ENCODE results near the gene MEIS2. TPM values are rescaled to one million over a fixed set of nuclear protein-coding genes. Genes with fewer than 3 reads are reported as not detected.

The MEIS2 gene
- total RNA-seq, 1 donor from 2014 or later: 76.9 TPM

DNA sequence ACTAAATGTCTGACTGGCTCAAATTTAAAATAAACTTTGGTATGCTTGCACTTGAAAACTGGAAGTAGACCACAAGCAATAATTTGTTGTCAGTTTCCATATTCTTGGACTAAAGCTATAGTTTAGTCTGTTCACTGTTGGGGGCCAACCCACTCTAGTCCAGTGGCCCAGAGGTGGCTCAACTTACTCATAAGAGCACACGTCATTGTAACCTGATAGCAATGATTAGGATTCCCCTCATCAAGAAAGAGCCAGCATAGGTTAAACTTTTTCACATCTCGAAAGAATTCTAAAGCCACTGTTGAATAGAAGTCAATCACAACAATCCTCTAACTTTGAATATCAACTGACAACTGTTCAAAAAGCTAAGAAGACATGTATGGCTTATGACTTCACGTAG lies 147.0 kb downstream of the MEIS2 start:
- H3K4me1 ChIP-seq: no peaks in the 10 kb centered on the region
- TF ChIP-seq CTCF (IDR thresholded peaks at IDR 0.05) (no peak), POLR2A (IDR thresholded peaks at IDR 0.05) (no peak)
- DNase-seq (ENCODE audit: extremely low spot score in 2 of 2): no peak
- H3K4me3 ChIP-seq: no peak overlapping the region
- H3K27me3 ChIP-seq: no peaks in the 10 kb centered on the region
- intact Hi-C loops (cut with DNase I): no loop called here
- no peak overlapping the region for H3K27ac ChIP-seq
- H3K9me3 ChIP-seq: no peaks in the 10 kb centered on the region
- H3K36me3 ChIP-seq: no peaks in the 10 kb centered on the region

DNA sequence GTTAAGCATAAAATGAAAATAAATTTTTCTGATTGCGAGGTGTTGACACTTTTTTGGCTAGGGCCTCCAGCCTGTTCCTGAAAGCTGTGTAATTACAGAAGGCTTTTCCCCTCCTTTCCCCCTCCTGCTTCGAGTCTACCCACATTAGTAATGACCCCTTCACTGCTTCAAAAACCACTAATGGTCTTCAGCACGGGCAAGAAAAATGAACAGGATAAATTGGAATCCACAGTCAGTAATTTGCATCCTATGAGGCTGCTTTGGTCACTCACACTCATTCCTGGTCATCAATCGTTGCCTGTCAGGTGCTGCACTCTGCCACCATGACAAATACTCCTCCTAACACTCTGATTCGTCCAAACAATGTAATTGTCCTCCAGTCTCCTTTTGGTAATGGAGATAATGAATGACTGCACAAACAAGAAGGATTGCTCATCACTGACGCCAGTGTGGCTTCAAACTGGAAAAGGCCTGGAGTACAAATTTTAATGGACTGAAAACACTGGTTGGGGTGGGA lies 148.6 kb downstream of the MEIS2 start:
- DNase-seq (ENCODE audit: extremely low spot score in 2 of 2): no peak
- Histone ChIP-seq H3K4me3 (no peak overlapping the region), H3K27me3 (no peaks in the 10 kb centered on the region), H3K4me1 (no peaks in the 10 kb centered on the region), H3K36me3 (no peaks in the 10 kb centered on the region), H3K9me3 (no peaks in the 10 kb centered on the region), H3K27ac (no peak overlapping the region)
- intact Hi-C loops (cut with DNase I): no loop called here
- peak in 1 of 2 donors; percentile 33 for TF ChIP-seq POLR2AphosphoS5 (IDR thresholded peaks at IDR 0.05; ENCODE audit: insufficient read depth in 1 of 2, low read depth in 1 of 2)
- no peak for TF ChIP-seq POLR2A (IDR thresholded peaks at IDR 0.05)
- TF ChIP-seq CTCF (IDR thresholded peaks at IDR 0.05): no peak

GRCh38 chr15:36950371-36950770 lies 150.0 kb downstream of the MEIS2 start:
- no peaks in the 10 kb centered on the region for H3K27me3 ChIP-seq
- no peaks in the 10 kb centered on the region for H3K9me3 ChIP-seq
- no peaks in the 10 kb centered on the region for H3K4me1 ChIP-seq
- H3K27ac ChIP-seq: no peak overlapping the region
- no peaks in the 10 kb centered on the region for H3K36me3 ChIP-seq
- intact Hi-C loops (cut with DNase I): no loop called here
- TF ChIP-seq POLR2AphosphoS5 (IDR thresholded peaks at IDR 0.05; ENCODE audit: insufficient read depth in 1 of 2, low read depth in 1 of 2) (no peak), CTCF (IDR thresholded peaks at IDR 0.05) (no peak), POLR2A (IDR thresholded peaks at IDR 0.05) (no peak)
- no peak overlapping the region for H3K4me3 ChIP-seq
- no peak for DNase-seq (ENCODE audit: extremely low spot score in 2 of 2)

- TF ChIP-seq POLR2AphosphoS5 (IDR thresholded peaks at IDR 0.05; ENCODE audit: insufficient read depth in 1 of 2, low read depth in 1 of 2) (no peak), CTCF (IDR thresholded peaks at IDR 0.05) (no peak), POLR2A (IDR thresholded peaks at IDR 0.05) (no peak)
- Histone ChIP-seq H3K4me3 (no peak overlapping the region), H3K27ac (no peak overlapping the region), H3K36me3 (no peaks in the 10 kb centered on the region), H3K4me1 (no peaks in the 10 kb centered on the region), H3K9me3 (no peaks in the 10 kb centered on the region), H3K27me3 (no peaks in the 10 kb centered on the region)
- intact Hi-C loops (cut with DNase I): no loop called here
- DNase-seq (ENCODE audit: extremely low spot score in 2 of 2): no peak
Measured at GRCh38 chr15:36948982-36949381, 151.4 kb downstream of the MEIS2 start.

GRCh38 chr15:36947035-36947719 lies 153.2 kb downstream of the MEIS2 start:
- H3K27ac ChIP-seq: no peak overlapping the region
- intact Hi-C loops (cut with DNase I): no loop called here
- no peak overlapping the region for H3K4me3 ChIP-seq

More at GRCh38 chr15:36947035-36947719, 153.2 kb downstream of the MEIS2 start:
- H3K9me3 ChIP-seq: no peaks in the 10 kb centered on the region
- TF ChIP-seq POLR2AphosphoS5 (IDR thresholded peaks at IDR 0.05; ENCODE audit: insufficient read depth in 1 of 2, low read depth in 1 of 2): no peak
- TF ChIP-seq POLR2A (IDR thresholded peaks at IDR 0.05): no peak
- no peak for TF ChIP-seq CTCF (IDR thresholded peaks at IDR 0.05)
- H3K36me3 ChIP-seq: no peaks in the 10 kb centered on the region
- no peak for DNase-seq (ENCODE audit: extremely low spot score in 2 of 2)
- no peaks in the 10 kb centered on the region for H3K4me1 ChIP-seq
- H3K27me3 ChIP-seq: no peaks in the 10 kb centered on the region

All from vagina (tissue), 2 donors.